Large intestine (tissue), 3 donors: ENCODE measurements around the gene MDC1. TPM values are rescaled to one million over a fixed set of nuclear protein-coding genes. Genes with fewer than 3 reads are reported as not detected.

ENCODE experiments used
- DNase-seq, 2 donors: peaks; one replicate each; pipeline versions ENCODE4 v3.0.0 to v3.0.0-alpha.2; 2013
- H3K27ac ChIP-seq: one replicate; pipeline ENCODE4 v1.5.1; 2013; ENCODE audit warnings: low read length
- H3K27me3 ChIP-seq: 2 replicates; pipeline ENCODE4 v1.6.1; 2013; ENCODE audit warnings: low read length; ENCODE audit not compliant: control insufficient read depth, insufficient read depth
- H3K36me3 ChIP-seq: 2 replicates; pipeline ENCODE4 v1.6.1; 2013; ENCODE audit warnings: low read length; ENCODE audit not compliant: control insufficient read depth, insufficient read depth
- H3K4me1 ChIP-seq: one replicate; pipeline ENCODE4 v1.6.1; 2013; ENCODE audit warnings: low read length; ENCODE audit not compliant: control insufficient read depth, insufficient read depth
- H3K4me3 ChIP-seq: one replicate; pipeline ENCODE4 v1.5.1; 2013; ENCODE audit warnings: low read length
- H3K9me3 ChIP-seq: one replicate; pipeline ENCODE4 v1.6.1; 2013; ENCODE audit warnings: mild to moderate bottlenecking, low read depth, low read length, moderate library complexity; ENCODE audit not compliant: control insufficient read depth
- WGBS: methylation state at CpG from one replicate; pipeline ENCODE4 v1.1.5; 2013; ENCODE audit warnings: low lambda C conversion rate; ENCODE audit not compliant: insufficient coverage; 5-methylcytosine and 5-hydroxymethylcytosine counted together
- polyA plus RNA-seq: library from polyadenylated mRNA; unstranded; fragments of 120-200 nt; gene quantifications from one replicate; pipeline ENCODE4 v1.2.1, GENCODE V29; 2013

MDC1 gene
- polyA plus RNA-seq, 1 donor, result 22.5 TPM

GRCh38 chr6:30747902-30748769 is 31.1 kb upstream of the MDC1 start:
- Histone ChIP-seq H3K9me3 (no peaks in the 10 kb centered on the region), H3K27ac (peak overlapping the region; percentile 73), H3K36me3 (no peaks in the 10 kb centered on the region), H3K4me1 (peaks cover 46% of the 10 kb centered on the region), H3K27me3 (no peaks in the 10 kb centered on the region), H3K4me3 (no peak overlapping the region)
- peak in 1 of 2 donors; percentile 65 for DNase-seq
- WGBS, result 13% methylated on average over 1 of the region's 6 CpGs

GRCh38 chr6:30747300-30747687 is 30.2 kb upstream of the MDC1 start:
- Histone ChIP-seq H3K9me3 (no peaks in the 10 kb centered on the region), H3K4me3 (no peak overlapping the region), H3K4me1 (peaks cover 43% of the 10 kb centered on the region), H3K36me3 (no peaks in the 10 kb centered on the region), H3K27ac (peak overlapping the region; percentile 73), H3K27me3 (no peaks in the 10 kb centered on the region)
- DNase-seq, result no peak
- WGBS, result no CpG with 5 or more reads among the region's 1 CpG

GRCh38 chr6:30744054-30744805 is 27.1 kb upstream of the MDC1 start, which contains the start of gene IER3:
Gene IER3, minus strand, starts transcription at chr6:30744547. Its CDS starts 29 bp downstream, at chr6:30744518.
- Histone ChIP-seq H3K4me3 (peak within 1 kb of the TSS; percentile 98), H3K4me1 (peaks cover 37% of the 10 kb centered on the region), H3K36me3 (peaks cover 18% of the 10 kb centered on the region), H3K27ac (peak within 1 kb of the TSS; percentile 92), H3K27me3 (no peaks in the 10 kb centered on the region), H3K9me3 (no peaks in the 10 kb centered on the region)
- peak; percentile 83 to 90 for DNase-seq
- WGBS, result no CpG with 5 or more reads among the region's 54 CpGs

- 50% methylated on average over 1 of the region's 55 CpGs for WGBS
- peaks cover 27% of the 10 kb centered on the region for H3K36me3 ChIP-seq
- peak overlapping the region; percentile 98 for H3K4me3 ChIP-seq
- no peaks in the 10 kb centered on the region for H3K27me3 ChIP-seq
- H3K9me3 ChIP-seq, result no peaks in the 10 kb centered on the region
- H3K4me1 ChIP-seq, result peaks cover 28% of the 10 kb centered on the region
- DNase-seq, result no peak
- peak overlapping the region; percentile 92 for H3K27ac ChIP-seq
These were observed 26.3 kb upstream of the MDC1 start for GRCh38 chr6:30743099-30744053.

GRCh38 chr6:30742316-30743098 is 25.4 kb upstream of the MDC1 start, which contains the start of gene FLOT1:
Gene FLOT1, minus strand, starts transcription at chr6:30742687. Its CDS starts 498 bp downstream, at chr6:30742189.
- peak; percentile 94 to 98 for DNase-seq
- Histone ChIP-seq H3K27ac (peak within 1 kb of the TSS; percentile 95), H3K27me3 (no peaks in the 10 kb centered on the region), H3K4me1 (peaks cover 22% of the 10 kb centered on the region), H3K4me3 (peak within 1 kb of the TSS; percentile 98), H3K36me3 (peaks cover 34% of the 10 kb centered on the region), H3K9me3 (no peaks in the 10 kb centered on the region)
- no CpG with 5 or more reads among the region's 66 CpGs for WGBS

DNA sequence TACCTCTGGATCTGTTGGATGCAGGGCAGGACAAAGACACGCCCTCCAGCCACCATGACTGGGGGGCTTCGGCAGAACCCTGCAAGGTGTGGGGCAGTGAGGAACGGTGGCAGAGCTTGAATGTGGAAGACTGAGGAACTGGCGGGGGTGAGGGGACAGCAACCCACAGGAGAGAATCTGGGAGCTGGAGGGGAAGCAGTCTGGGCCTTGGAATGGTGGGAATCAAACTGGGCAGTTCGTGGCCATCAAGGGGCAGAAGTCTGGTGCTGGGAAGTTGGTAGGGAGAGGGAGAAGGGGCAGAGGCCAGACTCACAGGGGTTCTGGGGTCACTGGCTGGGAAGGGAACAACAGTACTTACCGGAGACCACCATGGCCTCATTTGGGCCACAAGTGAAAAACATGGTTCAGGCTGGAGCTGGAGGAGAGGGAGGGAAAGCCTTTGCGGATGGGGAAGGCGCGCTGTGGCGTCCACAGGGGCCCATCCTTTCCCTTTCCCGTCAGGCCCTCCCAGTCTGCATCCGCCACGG is 24.8 kb upstream of the MDC1 start:
- no peak for DNase-seq
- 0% methylated on average over 3 of the region's 13 CpGs for WGBS
- H3K4me1 ChIP-seq, result peaks cover 21% of the 10 kb centered on the region
- H3K36me3 ChIP-seq, result peaks cover 40% of the 10 kb centered on the region
- no peaks in the 10 kb centered on the region for H3K9me3 ChIP-seq
- H3K4me3 ChIP-seq, result peak overlapping the region; percentile 98
- H3K27me3 ChIP-seq, result no peaks in the 10 kb centered on the region
- H3K27ac ChIP-seq, result peak overlapping the region; percentile 95

DNA sequence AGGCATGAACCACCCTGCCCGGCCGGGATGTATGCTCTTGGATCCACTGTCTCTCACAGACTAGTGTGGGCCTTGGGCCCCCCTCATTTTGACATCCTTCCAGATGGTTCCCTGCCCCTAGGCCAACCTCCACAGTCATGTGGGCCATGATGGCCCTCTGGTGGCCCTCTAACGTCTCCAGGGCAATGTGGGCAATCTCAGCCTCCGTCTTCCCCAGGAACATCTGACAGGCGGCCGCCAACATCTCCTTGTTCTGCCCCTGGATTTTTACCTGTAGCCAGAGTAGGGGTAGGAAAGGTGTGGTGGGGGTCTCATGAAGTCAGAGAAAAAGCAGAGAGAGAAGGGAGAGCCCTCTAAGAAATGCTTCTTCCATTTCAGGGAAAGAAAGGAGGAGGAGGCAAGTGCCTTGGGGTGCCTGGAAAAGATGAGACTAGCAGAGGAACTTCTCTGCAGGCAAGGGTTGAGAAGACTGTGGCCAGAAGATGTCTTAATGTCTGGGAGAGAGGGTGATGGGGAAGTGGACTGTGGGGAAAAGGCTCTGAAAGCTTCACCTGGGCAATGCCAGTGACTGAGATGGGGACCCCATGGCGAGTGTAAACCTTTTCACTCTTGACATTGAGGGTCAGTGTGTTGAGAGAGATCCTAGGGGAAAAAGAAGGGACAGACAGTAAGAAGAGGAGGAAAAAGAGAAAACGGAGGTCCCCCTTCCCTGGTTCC is 24.1 kb upstream of the MDC1 start:
- Histone ChIP-seq H3K4me3 (peak overlapping the region; percentile 98), H3K4me1 (peaks cover 21% of the 10 kb centered on the region), H3K9me3 (no peaks in the 10 kb centered on the region), H3K27me3 (no peaks in the 10 kb centered on the region), H3K36me3 (peaks cover 45% of the 10 kb centered on the region), H3K27ac (peak overlapping the region; percentile 95)
- no CpG with 5 or more reads among the region's 8 CpGs for WGBS
- DNase-seq, result no peak

DNA sequence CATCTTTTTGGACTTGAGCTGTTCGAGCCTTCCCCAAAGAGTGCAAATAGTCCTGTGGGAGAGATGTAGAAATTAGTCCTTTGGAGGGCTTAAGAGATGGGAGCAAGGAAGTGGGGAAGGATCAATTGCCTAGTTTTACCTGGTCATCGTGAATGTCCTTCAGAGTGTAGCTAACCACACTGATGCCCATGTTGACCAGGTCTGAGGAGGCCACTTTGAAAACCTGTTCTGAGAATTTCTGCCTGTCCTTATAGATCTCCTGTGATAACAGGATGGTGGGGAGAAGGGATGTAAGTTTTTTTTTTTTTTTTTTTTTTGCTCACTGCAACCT is 23.4 kb upstream of the MDC1 start:
- peaks cover 21% of the 10 kb centered on the region for H3K4me1 ChIP-seq
- H3K4me3 ChIP-seq, result no peak overlapping the region
- DNase-seq, result no peak
- H3K27ac ChIP-seq, result no peak overlapping the region
- no peaks in the 10 kb centered on the region for H3K9me3 ChIP-seq
- H3K36me3 ChIP-seq, result peaks cover 51% of the 10 kb centered on the region
- H3K27me3 ChIP-seq, result no peaks in the 10 kb centered on the region
- WGBS, result no CpG with 5 or more reads among the region's 2 CpGs

DNA sequence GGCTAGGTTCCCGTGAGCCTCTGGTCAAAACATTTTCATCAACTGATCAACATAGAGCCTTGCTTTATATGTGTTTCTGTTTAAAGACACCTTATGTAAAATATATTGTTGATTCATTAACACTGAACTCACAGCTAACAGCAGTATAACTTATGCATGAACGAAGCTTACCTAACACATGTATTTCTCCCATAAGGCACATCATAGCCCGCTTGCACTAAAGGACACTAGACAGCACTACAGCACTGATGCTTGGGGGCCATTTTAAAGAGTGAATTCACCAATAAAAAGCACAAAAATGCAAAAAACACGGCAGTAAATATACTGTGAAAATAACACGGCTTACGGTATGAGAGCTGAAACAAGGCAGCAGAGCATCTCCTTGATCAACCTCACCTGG is 21.5 kb upstream of the MDC1 start:
- no peak for DNase-seq

More for the DNA sequence above, 21.5 kb upstream of the MDC1 start:
- H3K36me3 ChIP-seq, result peaks cover 63% of the 10 kb centered on the region
- no peak overlapping the region for H3K27ac ChIP-seq
- H3K4me3 ChIP-seq, result no peak overlapping the region
- no CpG with 5 or more reads among the region's 6 CpGs for WGBS
- no peaks in the 10 kb centered on the region for H3K9me3 ChIP-seq
- H3K4me1 ChIP-seq, result peaks cover 13% of the 10 kb centered on the region
- no peaks in the 10 kb centered on the region for H3K27me3 ChIP-seq
